ENCODE results near the gene ARHGAP45. TPM values are rescaled to one million over a fixed set of nuclear protein-coding genes. Genes with fewer than 3 reads are reported as not detected.

ARHGAP45 gene
- total RNA-seq, 3 donors from 2014 or later: 33.9 to 64.3 (median 58.8) TPM

- peak overlapping the region; percentile 44 for H3K4me3 ChIP-seq
- H3K4me1 ChIP-seq (ENCODE audit: low read depth): peaks cover 52% of the 10 kb centered on the region
- DNase-seq (peak in 2 of 3 donors; percentile 63 to 85), ATAC-seq (peak; percentile 10)
- peaks cover 4% of the 10 kb centered on the region for H3K36me3 ChIP-seq (ENCODE audit: low read depth)
- intact Hi-C loops (cut with DNase I, micrococcal nuclease): no loop called here
- H3K9me3 ChIP-seq: no peaks in the 10 kb centered on the region
- TF ChIP-seq, protein P1, sequence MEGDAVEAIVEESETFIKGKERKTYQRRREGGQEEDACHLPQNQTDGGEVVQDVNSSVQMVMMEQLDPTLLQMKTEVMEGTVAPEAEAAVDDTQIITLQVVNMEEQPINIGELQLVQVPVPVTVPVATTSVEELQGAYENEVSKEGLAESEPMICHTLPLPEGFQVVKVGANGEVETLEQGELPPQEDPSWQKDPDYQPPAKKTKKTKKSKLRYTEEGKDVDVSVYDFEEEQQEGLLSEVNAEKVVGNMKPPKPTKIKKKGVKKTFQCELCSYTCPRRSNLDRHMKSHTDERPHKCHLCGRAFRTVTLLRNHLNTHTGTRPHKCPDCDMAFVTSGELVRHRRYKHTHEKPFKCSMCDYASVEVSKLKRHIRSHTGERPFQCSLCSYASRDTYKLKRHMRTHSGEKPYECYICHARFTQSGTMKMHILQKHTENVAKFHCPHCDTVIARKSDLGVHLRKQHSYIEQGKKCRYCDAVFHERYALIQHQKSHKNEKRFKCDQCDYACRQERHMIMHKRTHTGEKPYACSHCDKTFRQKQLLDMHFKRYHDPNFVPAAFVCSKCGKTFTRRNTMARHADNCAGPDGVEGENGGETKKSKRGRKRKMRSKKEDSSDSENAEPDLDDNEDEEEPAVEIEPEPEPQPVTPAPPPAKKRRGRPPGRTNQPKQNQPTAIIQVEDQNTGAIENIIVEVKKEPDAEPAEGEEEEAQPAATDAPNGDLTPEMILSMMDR (IDR thresholded peaks at IDR 0.05): no peak
These were observed 64.1 kb downstream of the ARHGAP45 start for GRCh38 chr19:1130771-1131717.

GRCh38 chr19:1131718-1132551, 65.0 kb downstream of the ARHGAP45 start:
- DNase-seq (peak; percentile 92 to 96 (median 93)), ATAC-seq (peak; percentile 78)
- H3K4me3 ChIP-seq: peak overlapping the region; percentile 44
- no peaks in the 10 kb centered on the region for H3K9me3 ChIP-seq
- TF ChIP-seq, protein P1 (IDR thresholded peaks at IDR 0.05): no peak
- H3K36me3 ChIP-seq (ENCODE audit: low read depth): peaks cover 3% of the 10 kb centered on the region
- intact Hi-C loops (cut with DNase I, micrococcal nuclease): no loop called here
- peaks cover 59% of the 10 kb centered on the region for H3K4me1 ChIP-seq (ENCODE audit: low read depth)

DNA sequence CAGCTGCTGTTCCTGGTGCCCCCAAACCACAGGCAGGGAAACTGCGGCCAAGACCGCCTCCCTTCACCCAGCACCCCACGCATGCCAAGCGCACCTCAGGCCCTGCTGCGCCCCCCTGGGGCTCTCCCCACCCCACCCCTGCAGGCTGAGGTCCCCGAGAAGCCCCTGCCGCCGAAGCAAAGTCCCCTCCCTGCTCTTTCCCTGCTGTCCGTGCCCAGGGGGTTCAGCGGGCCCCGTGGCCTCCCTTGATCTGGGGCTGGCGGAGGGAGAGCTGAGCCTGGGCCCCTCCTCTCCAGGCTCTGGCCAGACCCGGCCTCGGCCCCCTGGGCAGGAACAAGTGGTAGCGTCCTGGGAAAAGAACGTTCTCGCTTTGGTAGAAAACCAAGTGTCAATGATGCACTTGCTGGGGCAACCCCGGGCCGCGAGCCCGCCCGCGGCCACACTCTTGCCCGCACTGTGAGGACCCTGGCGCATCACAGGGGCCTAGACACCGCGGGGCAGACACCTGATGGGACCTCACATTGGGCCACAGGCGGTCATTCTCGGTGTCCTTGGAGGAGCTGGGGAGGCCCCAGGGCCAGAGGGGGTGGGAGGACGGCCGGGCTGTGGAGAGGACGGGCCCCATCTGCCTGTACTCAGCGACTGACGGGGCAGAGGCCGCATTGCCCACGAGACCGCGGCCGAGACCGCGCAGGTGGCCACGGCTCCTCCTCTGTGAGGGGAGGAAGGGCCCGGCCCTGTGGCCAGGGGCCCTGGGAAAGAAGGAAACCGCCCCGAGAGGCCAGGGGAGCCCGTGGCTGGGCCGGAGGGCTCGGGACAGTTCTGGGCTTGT, 65.8 kb downstream of the ARHGAP45 start:
- intact Hi-C loops (cut with DNase I, micrococcal nuclease): no loop called here
- H3K9me3 ChIP-seq: no peaks in the 10 kb centered on the region
- no peak for ATAC-seq
- TF ChIP-seq, protein P1 (IDR thresholded peaks at IDR 0.05): no peak
- DNase-seq: peak in 1 of 3 donors; percentile 56
- peak overlapping the region; percentile 44 for H3K4me3 ChIP-seq
- peaks cover 59% of the 10 kb centered on the region for H3K4me1 ChIP-seq (ENCODE audit: low read depth)
- no peaks in the 10 kb centered on the region for H3K36me3 ChIP-seq (ENCODE audit: low read depth)

DNA sequence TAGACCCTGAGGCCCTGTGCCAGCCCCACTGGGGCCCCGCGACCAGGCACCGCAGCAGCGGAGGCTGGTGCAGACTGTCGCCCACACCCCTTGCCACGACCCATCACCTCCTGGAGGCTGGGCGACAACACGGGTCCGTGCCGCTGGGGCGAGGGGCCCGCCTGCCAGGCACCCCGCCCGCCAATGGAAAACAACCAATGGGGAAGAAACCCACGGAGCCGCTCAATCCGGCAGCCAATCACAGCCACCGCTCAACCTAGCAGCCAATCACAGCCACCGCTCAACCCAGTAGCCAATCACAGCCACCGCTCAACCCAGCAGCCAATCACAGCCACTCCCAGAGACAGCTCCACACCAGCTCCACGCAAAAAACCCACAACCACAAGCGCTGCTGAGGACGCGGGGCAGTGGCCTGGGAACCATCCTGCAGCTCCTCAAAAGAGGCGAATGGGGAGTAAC, 66.5 kb downstream of the ARHGAP45 start:
- intact Hi-C loops (cut with DNase I, micrococcal nuclease): no loop called here
- Histone ChIP-seq H3K4me1 (ENCODE audit: low read depth) (peaks cover 56% of the 10 kb centered on the region), H3K36me3 (ENCODE audit: low read depth) (no peaks in the 10 kb centered on the region), H3K9me3 (no peaks in the 10 kb centered on the region), H3K4me3 (no peak overlapping the region)
- peak; percentile 6 for ATAC-seq
- TF ChIP-seq, protein P1 (IDR thresholded peaks at IDR 0.05): no peak
- DNase-seq: peak; percentile 62 to 86 (median 71)

GRCh38 chr19:1134431-1134830, 67.5 kb downstream of the ARHGAP45 start:
- peaks cover 54% of the 10 kb centered on the region for H3K4me1 ChIP-seq (ENCODE audit: low read depth)
- H3K36me3 ChIP-seq (ENCODE audit: low read depth): no peaks in the 10 kb centered on the region
- TF ChIP-seq, protein P1 (IDR thresholded peaks at IDR 0.05): no peak
- ATAC-seq: no peak
- DNase-seq: no peak
- H3K4me3 ChIP-seq: no peak overlapping the region
- intact Hi-C loops (cut with DNase I, micrococcal nuclease): no loop called here
- no peaks in the 10 kb centered on the region for H3K9me3 ChIP-seq
